HepG2 (cell line): ENCODE data around the gene OR52W1. TPM values are rescaled to one million over a fixed set of nuclear protein-coding genes. Genes with fewer than 3 reads are reported as not detected.

ENCODE experiments used
- ATAC-seq: fragments of 200-7000 bp; cut with Tn5 transposase; 3 replicates; pipeline ENCODE4 v1.9.1; 2020; ENCODE audit warnings: mild to moderate bottlenecking, moderate library complexity
- BruUV-seq: library from RNA; stranded (reverse); fragments of 400-500 nt; replicated peaks from 2 replicates; lab custom pipeline; 2021; lab: Mats Ljungman, UMichigan
- CTCF ChIA-PET: fragments of 300-600 bp; formaldehyde crosslinking; extraction: SDS; loops from one replicate; lab custom pipeline; 2021; ENCODE audit warnings: low total read pairs, inconsistent platforms, low intra/inter-chr PET ratio; lab: Yijun Ruan, JAX
- POLR2A ChIA-PET: fragments of 350-600 bp; sonication (Branson Sonifier 250); formaldehyde crosslinking; loops from one replicate; lab custom pipeline; 2020; ENCODE audit warnings: antibody characterized with exemption, inconsistent platforms; lab: Yijun Ruan, JAX
- DNase-seq: peaks from one replicate; pipeline ENCODE4 v3.0.0-alpha.2; 2015; ENCODE audit warnings: low spot score
- FAIRE-seq: peaks from 3 replicates; lab custom pipeline; 2011; peaks lifted over from hg19 to GRCh38; lab: Jason Lieb, UNC
- H2AFZ ChIP-seq: one replicate; pipeline ENCODE4 v1.6.1; 2011; ENCODE audit warnings: low read length, inconsistent platforms
- H3K27ac ChIP-seq: fragments of 300-600 bp; 3 replicates; pipeline ENCODE4 v1.8.0; 2011; ENCODE audit warnings: mixed run types, mild to moderate bottlenecking, mixed read lengths, low read length, inconsistent platforms; ENCODE audit not compliant: insufficient read depth; ENCODE audit errors: extremely low read length
- H3K27me3 ChIP-seq, 2 experiments: fragments of 200-600 bp in 1 of 2; 2 replicates in 1 of 2; 3 replicates in 1 of 2; pipeline versions ENCODE4 v1.6.0 to v1.8.0; 2011; ENCODE audit warnings: low read length in 2 of 2, mild to moderate bottlenecking in 2 of 2, moderate library complexity in 2 of 2, inconsistent platforms in 1 of 2; ENCODE audit not compliant: insufficient read depth in 2 of 2, control insufficient read depth in 1 of 2
- H3K36me3 ChIP-seq, 2 experiments: fragments of 200-600 bp in 1 of 2; replicated peaks in 1 of 2; 2 replicates in 1 of 2; 3 replicates in 1 of 2; pipeline versions ENCODE4 v1.5.1 to v1.8.0; 2011; ENCODE audit warnings: low read length in 2 of 2, inconsistent platforms in 1 of 2; ENCODE audit not compliant: insufficient read depth in 2 of 2, control insufficient read depth in 1 of 2
- H3K4me1 ChIP-seq: 2 replicates; pipeline ENCODE4 v1.5.1; 2012; ENCODE audit warnings: low read length, inconsistent platforms; ENCODE audit not compliant: insufficient read depth
- H3K4me2 ChIP-seq: 2 replicates; pipeline ENCODE4 v1.6.0; 2011; ENCODE audit warnings: low read depth, low read length, inconsistent platforms
- H3K4me3 ChIP-seq, 3 experiments: fragments of 200-600 bp in 1 of 3; sonication (generic), shearing (Covaris generic) in 1 of 3; replicated peaks in 1 of 3; 2 replicates each; pipeline ENCODE4 v1.5.1; 2011 to 2016; ENCODE audit warnings: low read length in 3 of 3, inconsistent platforms in 2 of 3, low read depth in 2 of 3, mild to moderate bottlenecking in 2 of 3, control low read depth in 1 of 3, mixed read lengths in 1 of 3; ENCODE audit not compliant: insufficient read depth in 1 of 3
- H3K79me2 ChIP-seq: one replicate; pipeline ENCODE4 v1.6.1; 2011; ENCODE audit warnings: low read length, inconsistent platforms; ENCODE audit not compliant: insufficient read depth
- H3K9ac ChIP-seq: 2 replicates; pipeline ENCODE4 v1.6.0; 2011; ENCODE audit warnings: mild to moderate bottlenecking, low read depth, low read length, inconsistent platforms; ENCODE audit not compliant: insufficient read depth
- H3K9me3 ChIP-seq: 2 replicates; pipeline ENCODE4 v1.5.1; 2012; ENCODE audit warnings: mild to moderate bottlenecking, low read length
- H4K20me1 ChIP-seq: 2 replicates; pipeline ENCODE4 v1.6.0; 2011; ENCODE audit warnings: inconsistent platforms, mild to moderate bottlenecking, low read length, moderate library complexity; ENCODE audit not compliant: insufficient read depth
- FOXP1 ChIP-seq, 2 experiments: fragments of 450-650 bp in 1 of 2; IDR thresholded peaks; 2 replicates each; pipeline ENCODE4 v1.6.1; 2017 to 2018; ENCODE audit warnings: antibody characterized with exemption in 1 of 2
- LRRFIP1 ChIP-seq: sonication (generic); formaldehyde crosslinking; conservative IDR thresholded peaks from 2 replicates; pipeline ENCODE4 v1.4.0; 2020; ENCODE audit warnings: missing genetic modification reagents
- NFYB ChIP-seq: sonication (generic); formaldehyde crosslinking; IDR thresholded peaks from 2 replicates; pipeline ENCODE4 v1.4.0; 2020; ENCODE audit warnings: missing genetic modification reagents
- ZNF276 ChIP-seq: sonication (generic); formaldehyde crosslinking; IDR thresholded peaks from 2 replicates; pipeline ENCODE4 v1.4.0; 2020; ENCODE audit warnings: mild to moderate bottlenecking, low read depth, missing genetic modification reagents
- WGBS: methylation state at CpG from one replicate; pipeline ENCODE4 v1.1.6; 2017; ENCODE audit warnings: low lambda C conversion rate; 5-methylcytosine and 5-hydroxymethylcytosine counted together
- in situ Hi-C: cut with HindIII; loops from 2 replicates; pipeline ENCODE4 v1.10.0; 2017; ENCODE audit warnings: low pct_unique_long_range_greater_than_20kb; ENCODE audit not compliant: extremely low pct_ligation_motif_present
- intact Hi-C: fragments of 100-400 bp; cut with micrococcal nuclease; formaldehyde crosslinking; loops from one replicate; pipeline ENCODE4 v1.10.0; 2022; ENCODE audit not compliant: unreplicated experiment
- polyA plus RNA-seq, 8 experiments: library from polyadenylated mRNA; depleted of rRNA in 3 of 8; stranded (reverse) in 7 of 8; unstranded in 1 of 8; fragments of >200 nt; fragmentation: Illumina TruSeq in 4 of 8; extraction: Trizol in 4 of 8; gene quantifications; 2 replicates each; pipeline versions ENCODE4 v1.2.1 to v1.2.3, GENCODE V29; 2011 to 2016; ENCODE audit warnings: low read depth in 4 of 8, missing spikeins in 1 of 8, mixed read lengths in 1 of 8; ENCODE audit not compliant: insufficient read depth in 1 of 8
- total RNA-seq, 5 experiments: library from RNA; depleted of rRNA; stranded (reverse); fragments of >200 nt; fragmentation: Illumina TruSeq; extraction: Trizol; gene quantifications; 2 replicates each; pipeline ENCODE4 v1.2.3, GENCODE V29; 2016; ENCODE audit warnings: low read depth in 1 of 5

Gene OR52W1
- total and polyA plus RNA-seq, 2 of the 13 experiments (the other 11 are each of a cell fraction or from before 2014, with no cell fraction given): not detected

DNA sequence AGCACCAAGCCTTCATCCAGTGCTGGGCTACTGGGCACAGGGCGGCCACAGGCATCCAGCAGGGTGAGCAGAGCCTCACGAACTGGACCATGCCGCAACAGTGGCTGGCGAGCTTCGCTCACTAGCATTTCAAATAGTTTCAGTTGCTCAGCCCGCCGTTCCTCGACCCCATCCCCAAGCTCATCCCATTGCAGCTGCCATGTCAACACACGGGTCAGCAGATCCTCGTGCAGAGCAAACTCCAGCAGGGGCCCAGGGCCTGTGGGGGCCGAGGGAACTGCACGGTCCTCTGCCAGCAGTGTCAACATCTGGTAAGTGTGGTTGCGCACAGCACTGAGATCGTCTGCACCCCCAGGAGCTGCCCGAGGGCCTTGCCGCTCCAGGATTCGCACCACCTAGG is 24.8 kb downstream of the OR52W1 start:
- no peak overlapping the region for H3K4me2 ChIP-seq
- no peaks in the 10 kb centered on the region for H3K9me3 ChIP-seq
- no peak overlapping the region for H3K27ac ChIP-seq
- no peaks in the 10 kb centered on the region for H4K20me1 ChIP-seq
- H3K9ac ChIP-seq: no peak overlapping the region
- DNase-seq: no peak
- intact Hi-C loops (no loop called here), in situ Hi-C loops (no loop called here)
- TF ChIP-seq NFYB (CRISPR knock-in tag) (no peak), FOXP1 (IDR thresholded peaks at IDR 0.05) (no peak), FOXP1 (CRISPR knock-in tag; IDR thresholded peaks at IDR 0.05) (no peak), LRRFIP1 (no peak), ZNF276 (no peak)
- 97% methylated on average over 16 of the region's 17 CpGs for WGBS
- FAIRE-seq: no peak
- H2AFZ ChIP-seq: no peak overlapping the region
- ATAC-seq: no peak
- no peak overlapping the region for H3K4me3 ChIP-seq
- no peaks in the 10 kb centered on the region for H3K4me1 ChIP-seq
- ChIA-PET CTCF (no interaction called here), POLR2A (no interaction called here)
- H3K79me2 ChIP-seq: peaks cover 11% of the 10 kb centered on the region
- no TSS peak for BruUV-seq
- H3K27me3 ChIP-seq: no peaks in the 10 kb centered on the region
- H3K36me3 ChIP-seq: peaks cover 10 to 47% of the 10 kb centered on the region in 2 experiments
